ENCODE measurements around the gene IQCC. TPM values are rescaled to one million over a fixed set of nuclear protein-coding genes. Genes with fewer than 3 reads are reported as not detected.

The IQCC gene
- polyA plus RNA-seq, 1 experiment, result 1.3 TPM

DNA sequence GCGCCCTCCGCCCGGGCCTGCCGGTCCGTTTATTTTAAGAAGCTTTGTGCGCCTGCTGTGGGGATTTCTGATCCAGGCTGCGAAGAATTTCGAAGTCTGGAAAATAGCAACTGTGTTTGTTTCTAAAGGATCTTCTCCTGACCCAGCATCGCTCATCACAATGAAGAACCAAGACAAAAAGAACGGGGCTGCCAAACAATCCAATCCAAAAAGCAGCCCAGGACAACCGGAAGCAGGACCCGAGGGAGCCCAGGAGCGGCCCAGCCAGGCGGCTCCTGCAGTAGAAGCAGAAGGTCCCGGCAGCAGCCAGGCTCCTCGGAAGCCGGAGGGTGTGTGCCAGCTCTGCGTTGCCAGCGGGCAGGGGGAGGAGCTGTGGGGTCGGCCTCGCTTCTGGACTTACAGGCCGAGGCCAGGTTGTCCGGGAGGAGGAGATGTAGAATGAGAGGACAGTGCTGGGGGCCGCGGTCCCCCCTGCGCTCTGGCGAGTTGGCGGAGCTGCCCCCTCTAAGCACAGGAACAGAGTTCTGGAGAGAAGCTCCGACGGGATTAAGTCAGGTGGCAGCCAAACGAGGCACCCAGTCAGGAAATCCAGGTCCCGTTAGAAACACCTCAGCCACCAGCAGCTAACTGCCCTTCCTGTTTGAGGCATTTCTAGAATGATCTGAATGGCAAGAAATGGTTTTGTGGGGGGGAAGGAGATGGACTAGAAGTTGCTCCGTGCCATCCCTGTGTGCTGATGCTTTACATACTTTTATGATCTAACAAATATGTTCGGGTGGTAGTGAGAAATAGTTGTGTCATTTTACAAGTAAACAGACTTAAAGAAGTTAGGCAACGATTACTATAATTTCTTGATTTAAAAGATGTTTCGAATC is 25.0 kb upstream of the IQCC start:
- DNase-seq (ENCODE audit: low read depth, low spot score), result no peak
- Histone ChIP-seq H3K27me3 (ENCODE audit: control insufficient read depth, insufficient read depth, low read length) (no peaks in the 10 kb centered on the region), H3K4me3 (ENCODE audit: low read depth, low read length) (peak overlapping the region; percentile 81), H3K9me3 (ENCODE audit: control insufficient read depth, insufficient read depth, low read length) (no peaks in the 10 kb centered on the region; the same call in 1 of the 2 replicates), H3K27ac (ENCODE audit: low read depth, low read length) (peak overlapping the region; percentile 97)
- CTCF ChIA-PET, result interaction anchor here (0.6 kb wide), 1 partner anchor 160 kb away, joined by 6 read pairs; no protein-coding TSS in a partner anchor
- POLR2A ChIA-PET, result interaction anchor here (0.5 to 2.6 kb wide), 13 partner anchors 17 to 156 kb away, joined by 3 to 19 read pairs (median 7); partner anchors contain the start of genes CCDC28B, IQCC, KPNA6 and MARCKSL1
- TF ChIP-seq, protein P1, sequence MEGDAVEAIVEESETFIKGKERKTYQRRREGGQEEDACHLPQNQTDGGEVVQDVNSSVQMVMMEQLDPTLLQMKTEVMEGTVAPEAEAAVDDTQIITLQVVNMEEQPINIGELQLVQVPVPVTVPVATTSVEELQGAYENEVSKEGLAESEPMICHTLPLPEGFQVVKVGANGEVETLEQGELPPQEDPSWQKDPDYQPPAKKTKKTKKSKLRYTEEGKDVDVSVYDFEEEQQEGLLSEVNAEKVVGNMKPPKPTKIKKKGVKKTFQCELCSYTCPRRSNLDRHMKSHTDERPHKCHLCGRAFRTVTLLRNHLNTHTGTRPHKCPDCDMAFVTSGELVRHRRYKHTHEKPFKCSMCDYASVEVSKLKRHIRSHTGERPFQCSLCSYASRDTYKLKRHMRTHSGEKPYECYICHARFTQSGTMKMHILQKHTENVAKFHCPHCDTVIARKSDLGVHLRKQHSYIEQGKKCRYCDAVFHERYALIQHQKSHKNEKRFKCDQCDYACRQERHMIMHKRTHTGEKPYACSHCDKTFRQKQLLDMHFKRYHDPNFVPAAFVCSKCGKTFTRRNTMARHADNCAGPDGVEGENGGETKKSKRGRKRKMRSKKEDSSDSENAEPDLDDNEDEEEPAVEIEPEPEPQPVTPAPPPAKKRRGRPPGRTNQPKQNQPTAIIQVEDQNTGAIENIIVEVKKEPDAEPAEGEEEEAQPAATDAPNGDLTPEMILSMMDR (IDR thresholded peaks at IDR 0.05; ENCODE audit: low read depth, low read length), result no peak

DNA sequence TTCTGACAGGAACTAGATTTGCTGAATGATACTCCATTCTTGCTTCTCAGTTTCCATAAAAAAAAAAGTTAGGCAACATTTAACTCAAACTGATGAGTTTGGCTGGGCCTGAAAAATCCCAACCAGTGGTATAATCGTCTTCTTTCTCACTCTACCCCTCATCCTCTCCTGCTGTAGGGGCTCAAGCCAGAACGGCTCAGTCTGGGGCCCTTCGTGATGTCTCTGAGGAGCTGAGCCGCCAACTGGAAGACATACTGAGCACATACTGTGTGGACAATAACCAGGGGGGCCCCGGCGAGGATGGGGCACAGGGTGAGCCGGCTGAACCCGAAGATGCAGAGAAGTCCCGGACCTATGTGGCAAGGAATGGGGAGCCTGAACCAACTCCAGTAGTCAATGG is 24.4 kb upstream of the IQCC start:
- Histone ChIP-seq H3K27me3 (ENCODE audit: control insufficient read depth, insufficient read depth, low read length) (no peaks in the 10 kb centered on the region), H3K4me3 (ENCODE audit: low read depth, low read length) (peak overlapping the region; percentile 81), H3K9me3 (ENCODE audit: control insufficient read depth, insufficient read depth, low read length) (no peaks in the 10 kb centered on the region; the same call in 1 of the 2 replicates), H3K27ac (ENCODE audit: low read depth, low read length) (peak overlapping the region; percentile 71)
- TF ChIP-seq, protein P1 (IDR thresholded peaks at IDR 0.05; ENCODE audit: low read depth, low read length), result no peak
- ChIA-PET POLR2A (interaction anchor here (0.9 to 2.6 kb wide), 6 partner anchors 16 to 155 kb away, joined by 3 to 19 read pairs (median 6); partner anchors contain the start of genes IQCC, KPNA6, MARCKSL1 and TMEM39B), CTCF (interaction anchor here (0.8 to 0.9 kb wide), 2 partner anchors 72 to 169 kb away, joined by 4 to 6 read pairs; no protein-coding TSS in a partner anchor)
- DNase-seq (ENCODE audit: low read depth, low spot score), result no peak

DNA sequence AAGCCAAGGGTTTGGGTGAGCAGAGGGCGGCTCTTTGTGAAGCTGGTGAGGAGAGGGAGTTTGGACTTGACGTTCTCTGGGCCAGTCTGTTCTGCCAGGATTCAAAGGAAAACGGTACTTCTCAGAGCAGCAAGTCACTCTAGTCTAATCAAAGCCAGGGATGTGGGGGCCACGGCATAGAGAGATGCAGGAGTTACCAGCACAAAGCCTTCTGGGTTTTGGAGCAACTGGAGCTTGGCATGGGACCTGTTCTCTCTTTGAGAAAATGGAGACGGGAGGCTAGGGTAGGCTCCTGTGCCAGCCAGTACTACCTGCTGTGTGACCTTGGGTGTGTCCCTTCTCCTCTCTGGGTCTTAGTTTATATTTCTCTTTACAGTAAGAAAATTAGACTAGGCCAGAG is 23.9 kb upstream of the IQCC start:
- ChIA-PET POLR2A (interaction anchor here (1.0 to 2.6 kb wide), 3 partner anchors 24 to 154 kb away, joined by 3 to 10 read pairs (median 4); partner anchors contain the start of genes IQCC, MARCKSL1 and TMEM39B), CTCF (interaction anchor here (0.6 to 0.9 kb wide), 3 partner anchors 9 to 169 kb away, joined by 3 to 6 read pairs (median 4); no protein-coding TSS in a partner anchor)
- Histone ChIP-seq H3K4me3 (ENCODE audit: low read depth, low read length) (peak overlapping the region; percentile 81), H3K27ac (ENCODE audit: low read depth, low read length) (no peak overlapping the region), H3K9me3 (ENCODE audit: control insufficient read depth, insufficient read depth, low read length) (no peaks in the 10 kb centered on the region; the same call in 1 of the 2 replicates), H3K27me3 (ENCODE audit: control insufficient read depth, insufficient read depth, low read length) (no peaks in the 10 kb centered on the region)
- TF ChIP-seq, protein P1 (IDR thresholded peaks at IDR 0.05; ENCODE audit: low read depth, low read length), result no peak
- no peak for DNase-seq (ENCODE audit: low read depth, low spot score)

DNA sequence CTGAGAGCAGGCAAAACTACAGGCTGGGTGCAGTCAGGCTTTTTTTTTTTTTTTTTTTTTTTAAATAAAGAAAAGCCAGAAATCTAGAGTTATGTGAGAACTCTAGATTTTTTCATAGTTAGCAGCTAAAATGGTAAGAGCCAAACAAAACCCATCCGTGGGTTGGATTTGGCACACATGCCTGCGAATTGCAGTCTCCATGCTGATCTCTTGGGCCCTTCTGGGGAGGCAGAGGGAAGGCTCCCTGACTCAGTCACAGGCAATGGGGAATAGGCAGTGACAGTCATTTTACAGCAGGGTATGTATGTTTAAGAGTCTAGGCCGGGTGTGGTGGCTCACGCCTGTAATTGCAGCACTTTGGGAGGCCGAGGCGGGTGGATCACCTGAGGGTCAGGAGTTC is 23.4 kb upstream of the IQCC start:
- Histone ChIP-seq H3K27me3 (ENCODE audit: control insufficient read depth, insufficient read depth, low read length) (no peaks in the 10 kb centered on the region), H3K4me3 (ENCODE audit: low read depth, low read length) (peak overlapping the region; percentile 81), H3K9me3 (ENCODE audit: control insufficient read depth, insufficient read depth, low read length) (no peaks in the 10 kb centered on the region; the same call in 1 of the 2 replicates), H3K27ac (ENCODE audit: low read depth, low read length) (no peak overlapping the region)
- POLR2A ChIA-PET, result interaction anchor here (0.7 to 1.0 kb wide), 3 partner anchors 10 to 154 kb away, joined by 3 to 5 read pairs (median 4); partner anchors contain the start of gene MARCKSL1
- CTCF ChIA-PET, result interaction anchor here (0.6 to 0.9 kb wide), 5 partner anchors 8 to 358 kb away, joined by 3 to 6 read pairs (median 4); no protein-coding TSS in a partner anchor
- DNase-seq (ENCODE audit: low read depth, low spot score), result no peak
- TF ChIP-seq, protein P1 (IDR thresholded peaks at IDR 0.05; ENCODE audit: low read depth, low read length), result no peak
